HG03342 (cell line): ENCODE measurements around the gene SRMS.

Experiments
- ATAC-seq: cut with Tn5 transposase; IDR thresholded peaks from one replicate; pipeline ENCODE4 v1.9.1; 2021; ENCODE audit warnings: mild to moderate bottlenecking, moderate library complexity; ENCODE audit not compliant: unreplicated experiment

SRMS gene

DNA sequence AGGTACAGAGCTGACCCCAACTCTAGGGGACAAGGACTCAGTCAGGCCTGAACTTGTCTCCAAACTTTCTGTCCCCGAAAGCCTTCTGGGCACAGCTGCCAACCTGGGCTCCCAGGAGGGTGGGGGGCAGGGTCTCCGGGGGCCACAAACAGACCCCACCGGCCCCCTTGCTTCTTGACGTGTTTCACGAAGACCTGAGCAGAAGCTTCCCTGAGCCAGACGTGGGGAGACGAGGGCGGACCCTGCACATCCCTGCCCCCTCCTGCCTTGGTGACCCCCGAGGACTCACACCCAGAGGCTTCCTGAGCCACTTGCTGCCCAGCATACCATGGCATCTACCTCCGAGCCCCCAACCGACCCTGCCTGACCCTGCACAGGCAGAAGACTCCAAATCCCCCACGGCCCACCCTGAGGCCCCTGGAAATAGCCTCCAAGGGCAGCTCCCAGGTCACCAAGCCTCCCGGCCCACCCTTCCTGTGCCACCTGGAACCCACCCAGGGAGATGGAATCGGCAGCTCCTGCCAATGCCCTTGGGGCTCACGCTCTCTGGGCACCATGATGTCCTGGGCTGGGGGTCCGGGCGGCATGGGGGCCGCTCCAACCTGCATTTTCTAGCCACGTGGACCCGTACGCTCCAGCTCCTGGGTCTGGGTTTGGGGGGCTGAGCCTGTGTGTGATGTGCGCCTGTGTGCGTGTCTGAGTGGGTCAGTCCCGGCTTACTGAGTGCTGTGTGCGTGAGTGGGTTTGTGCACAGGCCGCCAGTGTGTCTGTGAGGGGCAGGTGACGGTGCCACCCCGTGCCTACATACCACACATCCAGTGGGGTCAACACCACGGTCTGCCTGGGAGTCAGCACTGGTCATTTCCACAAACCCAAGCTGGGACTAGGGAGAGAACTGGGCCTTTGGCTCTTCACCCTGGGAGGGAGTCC, 7.8 kb downstream of the SRMS start:
- no peak for ATAC-seq

DNA sequence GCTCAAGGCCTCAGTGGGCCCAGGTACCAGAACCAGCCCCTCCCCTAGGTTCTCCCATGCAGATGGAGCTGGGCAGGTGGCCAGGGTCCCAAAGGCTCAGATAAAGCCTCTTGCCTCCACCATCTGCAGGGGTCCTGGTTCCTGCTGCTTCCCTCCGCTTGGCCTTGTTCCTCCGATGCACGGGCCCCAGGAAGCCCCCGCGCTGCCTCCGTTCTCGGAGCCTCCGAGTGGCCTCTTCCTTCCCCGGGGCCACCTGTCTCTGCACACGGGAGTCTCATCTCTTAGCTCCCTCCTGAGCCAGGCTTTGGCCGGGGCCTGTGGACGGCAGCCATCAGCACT, 8.5 kb downstream of the SRMS start:
- ATAC-seq, result no peak

DNA sequence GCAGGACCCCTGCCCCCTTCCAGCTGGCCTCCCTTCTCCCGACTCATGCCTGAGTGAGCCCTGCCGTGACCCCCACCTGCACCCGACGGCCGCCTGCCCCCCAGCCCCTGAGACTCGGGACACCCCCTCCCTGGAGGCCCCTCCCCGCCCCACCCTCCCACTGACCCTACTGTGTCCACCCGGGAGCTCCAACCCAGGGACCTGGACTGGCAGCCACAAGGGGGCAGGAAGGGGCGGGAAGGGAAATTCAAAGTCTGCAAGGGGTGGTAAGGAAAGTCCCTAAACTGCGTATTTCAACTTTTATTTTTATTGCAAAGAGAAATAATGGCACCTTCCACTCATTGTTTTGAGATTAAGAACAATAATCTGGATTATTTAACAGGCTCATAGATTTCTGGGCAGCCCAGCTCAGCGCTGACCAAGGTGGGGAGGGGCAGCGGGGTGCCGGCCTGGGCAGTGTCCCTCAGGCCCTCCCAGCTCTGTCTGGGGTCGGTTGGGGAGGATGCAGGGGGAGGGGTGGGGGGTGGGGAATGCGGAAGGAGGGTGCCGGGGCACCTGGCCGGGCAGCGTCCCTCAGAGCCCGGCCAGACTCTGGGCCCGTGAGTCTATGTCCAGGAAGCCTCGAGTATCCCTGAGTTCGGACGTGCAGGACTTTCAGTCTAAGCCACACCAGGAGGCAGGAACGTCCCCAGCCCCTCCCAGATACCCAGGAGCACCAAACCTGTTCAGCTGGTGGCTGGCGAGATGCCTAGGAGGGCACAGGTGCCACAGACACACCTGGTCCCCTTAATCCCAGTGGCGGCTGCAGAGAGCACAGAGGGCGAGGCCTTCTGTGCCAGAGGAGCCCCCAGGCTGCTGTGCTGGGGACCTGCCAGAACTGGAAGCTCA, 9.1 kb downstream of the SRMS start:
- ATAC-seq, result no peak

DNA sequence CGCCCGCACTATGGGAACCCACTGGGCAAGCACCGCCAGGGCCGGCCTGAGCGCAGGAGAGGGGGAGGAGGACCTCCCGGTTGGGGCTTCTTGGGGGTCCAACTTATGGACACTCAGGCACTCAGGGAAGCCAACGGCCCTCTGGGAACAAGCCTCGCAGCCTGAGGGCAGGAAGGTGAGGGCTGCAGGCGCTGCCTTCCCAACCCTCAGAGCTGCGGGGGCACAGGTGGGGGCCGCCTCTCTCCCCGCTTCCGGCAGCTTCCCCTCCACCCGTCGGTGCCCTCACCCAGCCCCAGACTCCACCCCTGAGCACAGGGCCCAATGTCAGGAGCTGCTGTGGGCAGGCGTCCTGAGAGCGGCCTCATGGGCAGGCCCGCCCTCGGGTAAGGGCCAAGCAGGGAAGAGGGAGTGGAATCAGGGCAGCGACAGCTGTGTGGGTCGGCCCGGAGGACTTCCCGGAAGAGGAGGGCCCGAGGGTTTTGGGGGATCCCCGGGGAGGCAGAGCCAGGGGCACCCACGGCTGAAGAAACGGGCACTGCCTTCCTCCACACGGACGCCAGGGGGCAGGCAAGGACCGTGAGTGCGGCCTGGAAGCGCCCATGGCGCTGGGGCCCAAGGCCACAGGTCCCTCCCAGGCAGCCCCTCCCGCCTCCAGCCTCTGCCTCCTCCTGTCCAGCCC, 9.9 kb downstream of the SRMS start:
- peak; percentile 78 for ATAC-seq

DNA sequence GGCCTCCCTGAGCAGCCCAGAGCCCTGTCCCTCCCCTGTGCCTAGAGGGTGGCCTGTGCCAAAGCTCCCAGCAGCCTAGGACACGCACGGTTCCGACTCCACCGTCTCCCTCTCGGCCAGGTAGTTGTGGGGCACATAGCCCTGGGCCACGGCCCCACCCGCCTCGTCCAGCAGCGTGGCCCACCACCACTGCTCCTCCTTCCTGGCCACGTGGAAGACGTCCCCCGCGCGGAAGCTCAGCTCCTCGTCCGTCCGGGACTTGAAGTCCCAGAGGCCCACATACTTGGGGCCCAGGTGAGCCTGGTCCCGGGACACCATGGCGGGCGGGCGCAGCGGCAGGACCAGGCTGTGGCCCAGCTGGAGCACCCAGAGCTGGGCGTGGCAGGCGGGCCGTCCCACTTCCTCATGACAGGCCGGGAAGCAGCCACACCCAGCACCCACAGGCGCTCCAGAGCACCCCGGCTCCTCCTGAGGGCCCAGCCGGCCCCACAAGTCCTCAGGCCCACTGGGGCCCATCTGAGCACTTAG, 10.5 kb downstream of the SRMS start, which contains the start of gene PTK6:
Gene PTK6 (minus strand): TSS at position 380 of the 528 bp plus-strand sequence. CDS start 62 bp downstream, at position 318.
- ATAC-seq, result peak; percentile 16

DNA sequence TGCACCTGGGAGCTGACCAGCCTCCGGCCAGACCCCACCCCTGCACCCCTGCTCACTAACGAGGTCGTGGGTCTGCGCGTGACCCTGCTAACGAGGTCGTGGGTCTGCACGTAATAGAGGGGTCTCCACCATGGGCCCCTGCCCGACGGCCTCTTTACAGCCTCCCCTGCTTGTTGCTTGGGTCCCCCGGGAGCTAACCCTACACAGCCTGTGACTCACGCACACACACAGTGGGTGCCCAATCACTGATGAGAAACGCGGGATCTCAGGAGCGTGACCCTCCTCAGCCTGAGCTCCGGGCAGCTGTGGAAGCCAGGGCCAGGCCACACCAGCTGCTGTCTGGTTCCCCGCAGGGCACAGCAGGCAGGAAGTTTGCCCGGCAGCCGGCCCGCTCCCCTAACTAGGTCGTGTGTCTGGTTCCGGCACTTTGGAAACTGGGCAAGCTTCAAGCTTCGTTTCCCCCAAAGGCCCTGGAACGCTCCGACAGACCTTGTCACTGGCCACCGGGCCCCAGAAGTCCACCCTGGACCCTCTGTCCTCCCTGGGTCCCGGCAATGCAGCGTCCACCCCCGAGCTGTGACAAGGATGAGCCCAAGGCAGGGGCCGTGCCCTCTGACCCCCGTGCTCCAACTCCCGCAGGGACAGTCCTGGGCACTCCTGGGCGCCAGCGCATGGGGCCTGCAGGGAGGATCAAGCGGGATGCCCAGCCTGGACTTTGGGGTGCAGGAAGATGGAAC, 11.1 kb downstream of the SRMS start:
- ATAC-seq, result no peak

DNA sequence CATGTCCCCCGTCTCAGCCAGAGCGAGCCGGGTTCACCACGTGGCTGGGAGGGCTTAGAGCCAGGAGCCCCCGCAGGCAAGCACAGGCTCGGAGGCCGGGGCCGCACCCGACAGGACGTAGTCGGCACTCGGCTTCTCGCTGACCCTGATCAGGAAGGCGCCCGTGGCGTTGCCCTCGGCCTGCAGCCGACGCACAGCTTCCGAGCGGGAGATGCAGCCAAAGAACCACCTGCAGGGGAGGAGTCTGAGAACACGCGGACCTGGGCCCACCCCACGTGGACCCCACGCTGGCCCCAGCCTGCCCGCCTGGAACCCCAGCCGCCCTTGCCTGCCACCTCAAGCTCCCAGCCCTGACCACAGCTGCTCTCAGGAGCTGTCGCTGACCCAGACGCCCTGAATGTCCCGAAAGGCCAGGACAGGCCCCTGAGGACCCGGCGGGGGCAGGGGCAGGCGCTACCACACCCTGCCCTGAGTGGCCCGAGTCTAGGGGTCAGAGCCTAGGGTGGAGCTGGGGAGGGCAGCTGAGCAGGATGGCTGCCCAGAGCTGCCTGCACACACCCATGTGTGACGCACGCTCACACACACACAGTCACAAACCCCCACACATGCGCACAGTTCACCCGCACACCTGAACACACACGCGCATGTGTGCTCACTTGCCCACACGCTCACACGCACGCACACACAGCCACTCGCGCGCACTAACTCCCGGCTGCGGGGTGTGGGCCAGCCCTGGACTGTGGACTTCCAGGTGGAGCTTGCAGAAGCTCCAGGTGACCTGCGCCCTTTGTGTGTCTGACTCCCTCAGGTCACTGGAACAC, 12.5 kb downstream of the SRMS start:
- ATAC-seq, result no peak

DNA sequence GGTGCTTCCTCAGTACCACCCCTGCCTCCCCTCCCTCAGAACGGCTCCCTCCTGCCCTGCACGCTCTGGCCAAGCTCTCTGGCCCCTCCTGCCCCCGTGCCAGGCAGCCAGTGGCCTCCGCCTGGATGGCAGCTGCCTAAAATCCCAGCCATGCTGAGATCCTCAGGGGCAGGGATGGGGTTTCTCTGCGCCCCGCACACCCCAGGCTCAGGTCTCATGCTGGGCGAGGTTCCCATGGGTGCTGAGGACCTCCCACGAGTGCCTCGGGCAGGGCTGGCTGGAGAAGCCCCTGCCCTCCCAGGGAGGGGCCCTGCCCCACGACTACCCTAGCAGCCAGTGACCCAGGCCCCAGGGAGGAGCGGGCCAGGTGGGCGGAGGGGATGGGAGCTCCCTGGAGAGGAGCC, 13.1 kb downstream of the SRMS start:
- ATAC-seq, result no peak

DNA sequence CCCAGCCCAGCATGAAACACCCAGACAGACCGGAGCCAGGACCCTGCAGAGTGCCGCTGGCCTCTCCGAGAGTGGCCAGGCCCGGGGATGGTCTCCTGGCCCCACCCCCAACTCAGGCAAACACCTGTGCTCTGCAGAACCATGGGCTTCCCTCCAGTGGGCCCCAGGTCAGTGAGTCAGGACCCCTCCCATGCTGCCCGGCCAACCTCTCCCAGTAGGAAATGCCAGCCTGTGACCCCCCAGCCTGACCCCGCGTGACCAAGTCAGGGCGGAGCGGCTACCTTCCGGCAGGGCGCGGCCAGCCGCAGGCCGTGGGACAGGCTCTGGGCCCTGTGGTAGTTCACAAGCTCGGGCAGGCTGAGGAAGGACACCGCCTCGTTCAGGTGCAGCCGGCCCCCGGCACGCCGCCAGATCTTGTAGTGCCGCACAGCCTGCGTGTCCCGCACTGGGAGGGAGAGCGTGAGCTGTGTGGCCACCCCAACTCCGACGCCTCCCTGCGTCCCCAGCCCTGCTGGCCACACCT, 13.6 kb downstream of the SRMS start:
- no peak for ATAC-seq

DNA sequence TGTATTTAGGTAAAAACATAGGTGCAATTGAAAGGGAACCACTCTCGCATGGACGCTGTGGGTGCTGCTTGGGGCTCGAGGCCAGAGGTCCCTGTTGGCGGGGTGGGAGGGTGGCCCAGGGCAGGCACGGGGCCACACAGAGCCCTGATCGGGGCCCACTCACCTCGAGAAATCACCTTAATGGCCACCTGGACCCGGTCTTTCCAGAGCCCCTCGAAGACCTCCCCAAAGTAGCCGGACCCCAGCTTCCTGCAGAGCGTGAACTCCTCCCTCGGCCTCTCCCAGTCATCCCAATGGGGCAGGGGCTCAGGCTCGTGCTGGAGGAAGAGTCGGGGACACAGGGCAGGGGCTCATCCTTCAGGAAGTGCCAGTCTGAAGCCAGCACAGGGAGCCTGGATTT, 14.2 kb downstream of the SRMS start:
- ATAC-seq, result no peak

DNA sequence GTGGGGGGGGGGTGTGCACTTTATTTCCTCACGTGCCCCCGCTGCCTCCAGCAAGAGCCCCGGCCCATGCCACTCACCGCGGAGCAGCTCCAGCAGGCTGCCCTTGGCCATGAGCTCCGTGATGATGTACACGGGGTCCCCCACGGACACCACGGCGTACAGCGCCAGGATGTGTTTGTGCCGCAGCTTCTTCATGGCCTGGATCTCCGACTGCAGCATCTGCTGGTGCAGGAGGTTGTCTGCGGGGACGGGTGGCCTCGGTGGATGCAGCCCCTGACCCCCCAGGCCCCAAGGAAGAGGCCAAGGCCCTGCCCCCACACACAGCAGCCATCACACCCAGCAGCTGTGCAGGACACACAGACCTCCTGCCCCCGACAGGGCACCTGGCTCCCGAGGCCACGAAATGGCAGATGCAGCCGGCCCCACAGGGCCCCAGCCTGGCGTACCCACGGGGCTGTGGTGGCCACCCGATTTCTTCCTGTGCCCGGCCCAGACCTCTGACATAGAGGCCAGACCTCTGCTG, 15.0 kb downstream of the SRMS start:
- no peak for ATAC-seq

DNA sequence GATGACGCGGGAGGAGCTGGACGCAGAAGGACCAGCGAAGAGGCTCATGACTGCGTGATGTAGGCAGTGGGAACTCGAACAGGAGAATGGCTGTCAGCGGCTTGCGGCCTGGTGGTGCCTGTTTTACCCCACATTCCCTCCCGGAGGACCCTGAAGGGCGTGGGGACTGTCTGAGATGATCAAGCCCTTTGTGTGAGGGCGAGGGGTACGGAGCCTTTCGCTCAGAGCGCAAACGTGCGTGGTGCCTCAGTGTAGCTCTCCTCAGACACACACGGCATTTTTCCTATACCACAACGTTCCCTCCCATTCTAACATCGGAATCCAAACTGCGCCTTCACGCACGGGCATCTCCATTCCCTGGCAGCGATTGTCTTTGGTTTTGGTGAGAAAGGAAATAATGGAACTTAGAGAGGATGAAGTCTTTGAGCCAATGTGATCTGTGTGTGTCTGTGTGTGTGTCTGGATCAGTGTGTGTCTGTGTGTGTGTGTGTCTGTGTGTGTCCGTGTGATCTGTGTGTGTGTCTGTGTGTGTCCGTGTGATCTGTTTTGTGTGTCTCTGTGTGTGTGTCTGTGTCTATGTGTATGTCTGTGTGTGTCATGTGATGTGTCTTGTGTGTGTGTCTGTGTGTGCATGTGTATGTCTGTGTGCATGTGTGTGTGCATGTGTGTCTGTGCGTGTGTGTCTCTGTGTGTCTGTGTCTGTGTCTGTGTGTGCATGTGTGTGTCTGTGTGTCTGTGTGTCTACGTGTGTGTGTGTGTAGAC, 15.7 kb downstream of the SRMS start:
- no peak for ATAC-seq

DNA sequence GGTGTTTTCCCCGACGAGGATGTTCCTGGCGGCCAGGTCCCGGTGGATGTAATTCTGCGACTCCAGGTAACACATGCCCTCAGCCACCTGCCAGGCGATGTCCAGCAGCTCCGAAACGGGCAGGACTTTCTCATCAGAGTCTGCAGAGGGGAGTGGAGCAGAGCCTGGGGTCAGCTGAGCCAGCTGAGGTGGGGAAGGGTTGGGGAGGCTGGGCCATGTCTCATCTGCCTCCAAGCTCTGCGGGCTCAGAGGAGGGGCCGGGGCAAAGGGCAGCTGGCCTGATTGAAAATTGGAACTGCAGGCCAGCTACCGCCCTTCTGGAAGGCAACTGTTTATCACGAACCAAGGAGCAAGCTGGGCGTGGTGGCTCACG, 16.8 kb downstream of the SRMS start:
- ATAC-seq, result no peak

DNA sequence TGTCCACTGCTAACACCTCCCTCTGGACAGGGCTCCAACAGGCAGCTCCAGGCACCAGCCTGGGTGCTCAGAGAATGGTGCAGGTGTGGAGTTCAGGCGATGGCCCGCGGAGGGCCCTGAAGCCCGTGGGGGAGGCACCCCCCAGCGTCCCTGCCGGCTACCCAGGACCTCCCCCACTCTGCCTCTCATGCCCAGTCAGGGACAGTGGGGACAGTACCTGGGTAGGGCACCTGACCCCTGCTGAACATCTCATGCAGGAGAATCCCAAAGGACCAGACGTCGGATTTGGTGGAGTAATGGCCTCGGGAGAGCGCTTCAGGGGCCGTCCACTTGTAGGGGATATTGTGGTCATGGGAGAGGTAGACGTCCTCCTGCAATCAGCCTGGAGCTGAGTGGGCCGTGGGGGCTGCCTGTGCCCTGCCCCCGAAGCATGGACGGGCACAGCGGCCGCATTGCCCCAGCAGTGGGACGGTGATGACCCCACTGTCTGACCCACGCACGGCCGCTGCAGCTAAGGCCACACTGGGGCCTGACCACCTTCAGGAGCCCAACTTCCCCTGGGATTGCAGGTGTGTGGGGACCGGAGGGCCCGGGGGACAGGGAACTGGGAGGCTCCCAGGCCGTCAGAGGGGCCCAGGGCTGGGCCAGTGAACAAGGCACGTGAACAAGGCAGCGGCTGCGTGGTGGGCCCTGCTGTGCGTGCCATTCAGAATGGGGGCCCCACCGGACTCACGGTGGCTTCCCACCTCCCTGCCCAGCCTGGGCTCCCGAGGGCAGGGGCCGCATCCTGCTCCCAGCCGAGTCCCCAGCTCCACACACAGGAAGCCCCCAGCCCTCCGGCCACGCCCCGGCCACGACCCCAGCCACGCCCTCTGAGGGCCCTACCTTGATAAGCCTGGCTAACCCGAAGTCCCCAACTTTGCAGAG, 17.4 kb downstream of the SRMS start:
- no peak for ATAC-seq

DNA sequence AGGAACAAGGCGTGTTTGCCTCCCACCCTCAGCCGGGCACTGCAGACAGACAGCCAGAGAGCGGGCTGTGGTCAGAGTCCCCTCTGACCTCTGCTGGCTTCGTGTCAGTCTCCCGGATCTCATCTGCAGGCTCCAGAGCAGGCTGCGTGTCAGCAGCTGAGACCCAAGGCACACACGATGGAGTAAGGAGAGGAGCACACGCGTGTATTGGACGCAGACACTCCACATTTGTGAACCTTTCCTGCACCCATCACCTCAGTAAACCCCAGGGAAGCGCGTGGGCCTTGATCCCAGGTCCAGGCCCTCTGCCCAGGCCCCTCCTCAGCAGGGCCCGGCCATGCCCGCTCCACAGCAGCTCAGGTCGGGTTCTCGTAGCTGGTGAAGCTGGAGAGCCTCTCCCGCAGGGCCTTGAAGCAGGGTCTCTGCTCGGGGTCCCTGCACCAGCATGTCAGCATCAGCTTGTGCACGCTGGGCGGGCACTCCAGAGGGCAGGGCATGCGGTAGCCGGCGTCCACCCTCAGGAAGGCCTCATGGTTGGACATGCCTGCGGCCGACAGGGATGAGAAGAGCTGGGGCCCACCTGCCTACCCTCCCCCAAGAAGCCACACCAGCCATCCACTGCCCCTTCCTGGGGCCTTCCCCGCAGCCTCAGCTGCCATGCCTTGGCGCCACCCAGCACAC, 18.2 kb downstream of the SRMS start:
- no peak for ATAC-seq

DNA sequence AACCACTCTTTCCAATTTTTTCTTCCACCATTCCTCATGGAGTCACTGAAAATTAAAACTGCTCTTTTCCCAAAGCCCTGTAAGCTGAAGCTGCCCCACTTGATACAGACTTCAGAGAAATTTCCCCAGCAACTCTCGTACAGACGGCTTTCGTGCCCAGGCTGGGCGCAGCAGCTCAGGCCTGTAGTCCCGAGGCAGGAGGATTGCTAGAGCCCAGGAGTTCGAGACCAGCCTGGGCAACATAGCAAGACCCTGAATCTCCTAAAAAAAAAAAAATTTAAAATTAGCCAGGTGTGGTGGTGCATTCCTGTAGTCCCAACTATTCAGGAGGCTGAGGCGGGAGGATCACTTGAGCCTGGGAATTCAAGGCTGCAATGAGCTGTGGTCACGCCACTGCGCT, 20.4 kb downstream of the SRMS start:
- ATAC-seq, result no peak

DNA sequence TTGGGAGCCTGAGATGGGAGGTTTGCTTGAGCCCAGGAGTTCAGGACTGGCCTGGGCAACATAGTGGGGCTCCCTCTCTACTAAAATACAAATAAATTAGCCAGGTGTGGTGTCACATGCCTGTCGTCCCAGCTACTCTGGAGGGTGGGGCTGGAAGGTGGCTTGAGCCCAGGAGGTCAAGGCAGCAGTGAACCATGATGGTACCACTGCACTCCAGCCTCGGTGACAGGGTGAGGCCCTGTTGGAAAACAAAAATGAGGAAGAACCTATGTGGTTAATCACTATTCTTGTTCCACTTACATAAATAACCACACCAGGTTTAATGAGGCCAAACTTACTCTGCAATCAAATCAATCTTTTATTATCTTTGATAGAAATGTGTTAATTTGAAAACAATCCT, 21.6 kb downstream of the SRMS start:
- no peak for ATAC-seq
